GM19455 (cell line): Measurements from ENCODE around the gene VPS26B.
A peak's percentile ranks its signal among the peaks of the same experiment; 100 is the strongest.

Experiments used
- ATAC-seq: cut with Tn5 transposase; IDR thresholded peaks from one replicate; pipeline ENCODE4 v1.9.1; 2021; ENCODE audit not compliant: unreplicated experiment

Gene VPS26B

GRCh38 chr11:134231958-134232659 is 7.6 kb downstream of the VPS26B start:
- ATAC-seq, result no peak

- no peak for ATAC-seq
Observed at GRCh38 chr11:134233729-134234179, 9.3 kb downstream of the VPS26B start.

GRCh38 chr11:134235399-134235798 is 10.9 kb downstream of the VPS26B start:
- ATAC-seq, result no peak

GRCh38 chr11:134236834-134237556 is 12.5 kb downstream of the VPS26B start:
- ATAC-seq, result no peak

GRCh38 chr11:134237557-134237922 is 13.1 kb downstream of the VPS26B start:
- no peak for ATAC-seq

GRCh38 chr11:134238956-134239355 is 14.5 kb downstream of the VPS26B start:
- no peak for ATAC-seq

- no peak for ATAC-seq
Observed at GRCh38 chr11:134240592-134240991, 16.1 kb downstream of the VPS26B start.

- ATAC-seq, result no peak
Observed at GRCh38 chr11:134242376-134242775, 17.9 kb downstream of the VPS26B start.

GRCh38 chr11:134243913-134244312 is 19.4 kb downstream of the VPS26B start:
- no peak for ATAC-seq

GRCh38 chr11:134244593-134244992 is 20.1 kb downstream of the VPS26B start:
- peak; percentile 77 for ATAC-seq

- no peak for ATAC-seq
Observed at GRCh38 chr11:134245434-134245833, 21.0 kb downstream of the VPS26B start.

- ATAC-seq, result no peak
Observed at GRCh38 chr11:134246100-134246499, 21.6 kb downstream of the VPS26B start.

- ATAC-seq, result no peak
Observed at GRCh38 chr11:134246678-134247077, 22.2 kb downstream of the VPS26B start.

- ATAC-seq, result no peak
Observed at GRCh38 chr11:134248910-134249480, 24.5 kb downstream of the VPS26B start.

- ATAC-seq, result no peak
Observed at GRCh38 chr11:134250246-134250645, 25.8 kb downstream of the VPS26B start.

- ATAC-seq, result no peak
Observed at GRCh38 chr11:134250675-134251074, 26.2 kb downstream of the VPS26B start.

- peak; percentile 30 for ATAC-seq
Observed at GRCh38 chr11:134252346-134253187, 28.1 kb downstream of the VPS26B start.

GRCh38 chr11:134253188-134253993 is 28.9 kb downstream of the VPS26B start, which contains the start of the genes ACAD8 and THYN1:
TSS of gene ACAD8 (plus strand) at chr11:134253568. CDS start at chr11:134253601, 33 bp downstream.
TSS of gene THYN1 (minus strand) at chr11:134253352. CDS start at chr11:134252882, 470 bp downstream.
- ATAC-seq, result peak; percentile 99

GRCh38 chr11:134254433-134255183 is 30.1 kb downstream of the VPS26B start:
- ATAC-seq, result no peak
